Parathyroid adenoma (tissue), 2 donors: ENCODE results near the gene TAAR2.

ENCODE experiments used
- H2AFZ ChIP-seq: fragments of 300-600 bp; sonication (generic); one replicate; pipeline ENCODE4 v1.7.0; 2017; ENCODE audit warnings: antibody characterized with exemption, mild to moderate bottlenecking
- H3K27ac ChIP-seq: fragments of 300-600 bp; sonication (generic); one replicate; pipeline ENCODE4 v1.7.0; 2017
- H3K27me3 ChIP-seq: fragments of 300-600 bp; sonication (generic); one replicate; pipeline ENCODE4 v1.7.0; 2017; ENCODE audit warnings: low read length; ENCODE audit not compliant: control insufficient read depth, insufficient read depth
- H3K36me3 ChIP-seq: fragments of 300-600 bp; sonication (generic); one replicate; pipeline ENCODE4 v1.7.0; 2017; ENCODE audit warnings: low read length; ENCODE audit not compliant: control insufficient read depth, insufficient read depth
- H3K4me1 ChIP-seq: fragments of 300-600 bp; sonication (generic); one replicate; pipeline ENCODE4 v1.7.0; 2017; ENCODE audit warnings: control low read depth
- H3K4me2 ChIP-seq: fragments of 300-600 bp; sonication (generic); one replicate; pipeline ENCODE4 v1.7.0; 2017; ENCODE audit warnings: low read length
- H3K4me3 ChIP-seq: fragments of 300-600 bp; sonication (generic); one replicate; pipeline ENCODE4 v1.7.0; 2017; ENCODE audit warnings: low read depth, low read length
- H3K79me2 ChIP-seq: fragments of 300-600 bp; sonication (generic); one replicate; pipeline ENCODE4 v1.7.0; 2017; ENCODE audit warnings: control low read depth
- H3K9ac ChIP-seq: fragments of 300-600 bp; sonication (generic); one replicate; pipeline ENCODE4 v1.7.0; 2017; ENCODE audit warnings: mild to moderate bottlenecking
- H3K9me3 ChIP-seq: fragments of 300-600 bp; sonication (generic); one replicate; pipeline ENCODE4 v1.7.0; 2017; ENCODE audit warnings: low read length; ENCODE audit not compliant: control insufficient read depth
- TF ChIP-seq, protein P1 (sequence below): fragments of 300-600 bp; sonication (generic); IDR thresholded peaks from one replicate; pipeline ENCODE4 v1.7.0; 2017; ENCODE audit warnings: antibody characterized with exemption, mild to moderate bottlenecking
- donor health status: primary hyperparathyroidism.

The TAAR2 gene

GRCh38 chr6:132590362-132590761 lies 33.7 kb downstream of the TAAR2 start:
- H3K27ac ChIP-seq: no peak overlapping the region
- H3K9ac ChIP-seq: no peak overlapping the region
- no peaks in the 10 kb centered on the region for H3K27me3 ChIP-seq
- H3K9me3 ChIP-seq: no peaks in the 10 kb centered on the region
- no peaks in the 10 kb centered on the region for H3K36me3 ChIP-seq
- TF ChIP-seq, protein P1, sequence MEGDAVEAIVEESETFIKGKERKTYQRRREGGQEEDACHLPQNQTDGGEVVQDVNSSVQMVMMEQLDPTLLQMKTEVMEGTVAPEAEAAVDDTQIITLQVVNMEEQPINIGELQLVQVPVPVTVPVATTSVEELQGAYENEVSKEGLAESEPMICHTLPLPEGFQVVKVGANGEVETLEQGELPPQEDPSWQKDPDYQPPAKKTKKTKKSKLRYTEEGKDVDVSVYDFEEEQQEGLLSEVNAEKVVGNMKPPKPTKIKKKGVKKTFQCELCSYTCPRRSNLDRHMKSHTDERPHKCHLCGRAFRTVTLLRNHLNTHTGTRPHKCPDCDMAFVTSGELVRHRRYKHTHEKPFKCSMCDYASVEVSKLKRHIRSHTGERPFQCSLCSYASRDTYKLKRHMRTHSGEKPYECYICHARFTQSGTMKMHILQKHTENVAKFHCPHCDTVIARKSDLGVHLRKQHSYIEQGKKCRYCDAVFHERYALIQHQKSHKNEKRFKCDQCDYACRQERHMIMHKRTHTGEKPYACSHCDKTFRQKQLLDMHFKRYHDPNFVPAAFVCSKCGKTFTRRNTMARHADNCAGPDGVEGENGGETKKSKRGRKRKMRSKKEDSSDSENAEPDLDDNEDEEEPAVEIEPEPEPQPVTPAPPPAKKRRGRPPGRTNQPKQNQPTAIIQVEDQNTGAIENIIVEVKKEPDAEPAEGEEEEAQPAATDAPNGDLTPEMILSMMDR: no peak
- no peaks in the 10 kb centered on the region for H3K79me2 ChIP-seq
- H3K4me3 ChIP-seq: no peak overlapping the region
- no peak overlapping the region for H3K4me2 ChIP-seq
- no peak overlapping the region for H2AFZ ChIP-seq
- H3K4me1 ChIP-seq: no peaks in the 10 kb centered on the region

DNA sequence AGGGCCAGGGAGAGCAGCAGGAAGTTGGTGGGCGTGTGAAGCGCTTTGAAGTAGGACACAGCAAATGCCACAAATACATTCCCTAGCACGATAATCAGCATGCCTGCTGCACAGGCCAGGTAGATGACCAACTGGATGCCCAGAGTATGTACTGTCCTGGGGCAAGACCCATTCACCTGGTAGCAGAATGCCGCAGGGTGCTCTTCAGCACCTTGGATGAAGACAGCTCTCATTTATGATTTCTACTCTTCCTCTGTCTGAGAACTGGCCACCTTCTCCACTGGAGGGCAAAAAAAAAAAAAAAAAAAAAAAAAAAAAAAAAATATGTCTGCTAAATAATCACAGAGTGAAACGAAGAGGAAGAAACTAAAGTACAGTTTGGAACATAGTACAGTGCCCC lies 34.6 kb downstream of the TAAR2 start, which contains the start of gene TAAR5:
Gene TAAR5, minus strand, starts transcription at position 288 of the 400 bp plus-strand sequence. Its CDS starts 55 bp downstream, at position 233.
- TF ChIP-seq, protein P1: no peak

DNA sequence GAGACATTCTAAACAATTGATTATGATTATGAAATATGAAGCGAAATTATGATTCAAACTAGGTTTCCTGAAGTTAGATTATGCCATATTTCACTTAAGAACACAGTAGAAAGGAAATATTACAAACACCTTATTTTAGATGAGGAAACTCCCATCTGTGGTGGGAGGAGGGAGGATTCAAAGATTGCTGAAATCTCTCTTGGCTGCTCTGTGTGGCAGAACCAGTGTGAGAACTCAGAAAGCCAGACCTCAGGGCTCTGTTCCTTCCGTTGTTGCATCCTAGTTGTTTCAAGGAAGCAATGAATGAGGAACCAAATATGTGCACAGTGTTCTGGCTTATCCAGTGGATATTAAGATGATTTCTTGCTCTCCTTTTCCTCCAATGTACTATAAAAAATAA lies 36.7 kb downstream of the TAAR2 start:
- Histone ChIP-seq H3K9ac (no peak overlapping the region), H3K36me3 (no peaks in the 10 kb centered on the region), H3K9me3 (no peaks in the 10 kb centered on the region), H3K4me3 (no peak overlapping the region), H3K27ac (no peak overlapping the region), H3K4me1 (no peaks in the 10 kb centered on the region), H3K27me3 (no peaks in the 10 kb centered on the region), H2AFZ (no peak overlapping the region), H3K4me2 (no peak overlapping the region), H3K79me2 (no peaks in the 10 kb centered on the region)
- TF ChIP-seq, protein P1: no peak

More for the DNA sequence above, 34.6 kb downstream of the TAAR2 start, which contains the start of gene TAAR5:
- H3K4me1 ChIP-seq: no peaks in the 10 kb centered on the region
- no peaks in the 10 kb centered on the region for H3K27me3 ChIP-seq
- H3K9ac ChIP-seq: no peak within 1 kb of the TSS
- H3K79me2 ChIP-seq: no peaks in the 10 kb centered on the region
- no peaks in the 10 kb centered on the region for H3K9me3 ChIP-seq
- H3K4me2 ChIP-seq: no peak within 1 kb of the TSS
- no peak within 1 kb of the TSS for H3K4me3 ChIP-seq
- H3K27ac ChIP-seq: no peak within 1 kb of the TSS
- no peak within 1 kb of the TSS for H2AFZ ChIP-seq
- no peaks in the 10 kb centered on the region for H3K36me3 ChIP-seq

GRCh38 chr6:132584698-132585097 lies 39.4 kb downstream of the TAAR2 start:
- TF ChIP-seq, protein P1: no peak
- H3K36me3 ChIP-seq: no peaks in the 10 kb centered on the region
- no peaks in the 10 kb centered on the region for H3K4me1 ChIP-seq
- H2AFZ ChIP-seq: no peak overlapping the region
- no peak overlapping the region for H3K4me3 ChIP-seq
- no peak overlapping the region for H3K27ac ChIP-seq
- no peaks in the 10 kb centered on the region for H3K27me3 ChIP-seq
- H3K9ac ChIP-seq: no peak overlapping the region
- no peaks in the 10 kb centered on the region for H3K79me2 ChIP-seq
- H3K9me3 ChIP-seq: no peaks in the 10 kb centered on the region
- H3K4me2 ChIP-seq: no peak overlapping the region

- Histone ChIP-seq H3K4me1 (no peaks in the 10 kb centered on the region), H3K79me2 (no peaks in the 10 kb centered on the region), H3K27me3 (no peaks in the 10 kb centered on the region), H3K9me3 (no peaks in the 10 kb centered on the region), H3K4me2 (no peak overlapping the region), H3K27ac (no peak overlapping the region), H3K36me3 (no peaks in the 10 kb centered on the region), H3K4me3 (no peak overlapping the region), H3K9ac (no peak overlapping the region), H2AFZ (no peak overlapping the region)
- TF ChIP-seq, protein P1: no peak
Measured at GRCh38 chr6:132571774-132572173, 52.3 kb downstream of the TAAR2 start.
